Spinal cord (tissue), 10 donors: ENCODE data around the gene AADACL3. TPM values are rescaled to one million over a fixed set of nuclear protein-coding genes. Genes with fewer than 3 reads are reported as not detected.
"Not testable (repeated sequence)": the region's sequence is repeated elsewhere in the genome, so short reads cannot be mapped to it uniquely, and the experiment has no call there.

ENCODE experiments used
- DNase-seq, 6 donors: peaks; one replicate each; pipeline versions ENCODE4 v3.0.0 to v3.0.0-alpha.2; 2013 to 2015; ENCODE audit warnings: low spot score in 6 of 6, low read depth in 4 of 6
- H3K27ac ChIP-seq: one replicate; pipeline ENCODE4 v1.5.1; 2013; ENCODE audit warnings: low read depth, low read length, control low read depth
- H3K27me3 ChIP-seq: one replicate; pipeline ENCODE4 v1.6.1; 2013; ENCODE audit warnings: low read length; ENCODE audit not compliant: control insufficient read depth, insufficient read depth
- H3K36me3 ChIP-seq: one replicate; pipeline ENCODE4 v1.6.1; 2013; ENCODE audit warnings: low read length; ENCODE audit not compliant: control insufficient read depth, insufficient read depth
- H3K4me1 ChIP-seq: one replicate; pipeline ENCODE4 v1.6.1; 2013; ENCODE audit warnings: low read length; ENCODE audit not compliant: control insufficient read depth, insufficient read depth
- H3K4me3 ChIP-seq: one replicate; pipeline ENCODE4 v1.5.1; 2013; ENCODE audit warnings: low read depth, low read length, control low read depth
- H3K9me3 ChIP-seq: one replicate; pipeline ENCODE4 v1.6.1; 2013; ENCODE audit warnings: low read length; ENCODE audit not compliant: control insufficient read depth, insufficient read depth
- WGBS: methylation state at CpG from one replicate; pipeline ENCODE4 v1.1.5; 2013; ENCODE audit warnings: missing lambda C conversion rate; ENCODE audit not compliant: insufficient coverage; 5-methylcytosine and 5-hydroxymethylcytosine counted together
- long read RNA-seq, 4 donors: transcript quantifications; one replicate each; lab custom pipeline, GENCODE V29; 2026
- polyA plus RNA-seq, 2 donors: library from polyadenylated mRNA; unstranded; fragments of 120-200 nt; gene quantifications; one replicate each; pipeline ENCODE4 v1.2.1, GENCODE V29; 2013; ENCODE audit not compliant: insufficient read length in 2 of 2
- total RNA-seq, 2 donors: library from RNA; depleted of rRNA in 1 of 2; stranded (reverse); fragments of 120-200 nt in 1 of 2; fragments of >200 nt in 1 of 2; gene quantifications; one replicate each; pipeline versions ENCODE4 v1.2.3 to v1.2.4, GENCODE V29; 2013 to 2014
- donor health status: healthy.

Gene AADACL3, protein sequence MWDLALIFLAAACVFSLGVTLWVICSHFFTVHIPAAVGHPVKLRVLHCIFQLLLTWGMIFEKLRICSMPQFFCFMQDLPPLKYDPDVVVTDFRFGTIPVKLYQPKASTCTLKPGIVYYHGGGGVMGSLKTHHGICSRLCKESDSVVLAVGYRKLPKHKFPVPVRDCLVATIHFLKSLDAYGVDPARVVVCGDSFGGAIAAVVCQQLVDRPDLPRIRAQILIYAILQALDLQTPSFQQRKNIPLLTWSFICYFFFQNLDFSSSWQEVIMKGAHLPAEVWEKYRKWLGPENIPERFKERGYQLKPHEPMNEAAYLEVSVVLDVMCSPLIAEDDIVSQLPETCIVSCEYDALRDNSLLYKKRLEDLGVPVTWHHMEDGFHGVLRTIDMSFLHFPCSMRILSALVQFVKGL
- total RNA-seq (not detected), polyA plus RNA-seq (not detected)
- long read RNA-seq, donor 1: 0 reads
- long read RNA-seq, donor 2: 0 reads
- long read RNA-seq, donor 3: 0 reads
- long read RNA-seq, donor 4: 0 reads

DNA sequence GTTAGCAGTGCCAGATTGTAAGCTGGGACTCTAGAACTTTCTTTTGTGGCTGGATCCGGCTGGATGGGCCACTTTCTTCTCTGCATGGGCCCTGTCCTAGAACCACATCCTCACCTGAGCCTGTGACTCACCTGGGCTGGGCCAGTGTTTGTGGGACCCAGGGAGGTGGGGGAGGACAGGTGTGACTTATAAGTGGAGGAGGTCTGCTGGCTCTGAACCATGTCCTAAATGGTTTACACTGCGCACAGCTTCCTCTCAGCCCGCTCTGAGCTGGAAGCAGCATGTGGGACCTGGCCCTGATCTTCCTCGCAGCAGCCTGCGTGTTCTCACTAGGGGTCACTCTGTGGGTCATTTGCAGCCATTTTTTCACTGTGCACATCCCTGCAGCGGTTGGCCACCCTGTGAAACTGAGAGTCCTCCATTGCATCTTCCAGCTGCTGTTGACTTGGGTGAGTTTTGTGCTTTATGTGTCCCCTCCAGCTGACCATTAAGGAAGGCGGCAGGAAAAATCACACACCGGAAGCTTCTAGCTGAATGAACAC lies at the start of gene AADACL3:
TSS of gene AADACL3 (plus strand) at position 215 of the 542 bp plus-strand sequence. CDS start at position 282, 67 bp downstream.
- WGBS: 82% methylated on average over 6 of the region's 8 CpGs
- H3K9me3 ChIP-seq: no peaks in the 10 kb centered on the region
- H3K36me3 ChIP-seq: no peaks in the 10 kb centered on the region
- H3K4me3 ChIP-seq: no peak within 1 kb of the TSS
- no peaks in the 10 kb centered on the region for H3K4me1 ChIP-seq
- DNase-seq: no peak
- H3K27me3 ChIP-seq: no peaks in the 10 kb centered on the region
- no peak within 1 kb of the TSS for H3K27ac ChIP-seq

DNA sequence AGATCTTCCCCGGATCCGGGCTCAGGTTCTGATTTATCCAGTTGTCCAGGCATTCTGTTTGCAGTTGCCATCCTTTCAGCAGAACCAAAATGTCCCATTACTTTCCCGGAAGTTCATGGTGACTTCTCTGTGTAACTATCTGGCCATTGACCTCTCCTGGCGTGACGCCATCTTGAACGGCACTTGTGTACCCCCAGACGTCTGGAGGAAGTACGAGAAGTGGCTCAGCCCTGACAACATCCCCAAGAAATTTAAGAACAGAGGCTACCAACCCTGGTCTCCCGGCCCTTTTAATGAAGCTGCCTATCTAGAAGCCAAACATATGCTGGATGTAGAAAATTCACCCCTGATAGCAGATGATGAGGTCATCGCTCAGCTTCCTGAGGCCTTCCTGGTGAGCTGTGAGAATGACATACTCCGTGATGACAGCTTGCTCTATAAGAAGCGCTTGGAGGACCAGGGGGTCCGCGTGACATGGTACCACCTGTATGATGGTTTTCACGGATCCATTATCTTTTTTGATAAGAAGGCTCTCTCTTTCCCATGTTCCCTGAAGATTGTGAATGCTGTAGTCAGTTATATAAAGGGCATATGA lies 49.7 kb upstream of the AADACL3 start:
- Histone ChIP-seq H3K4me1 (no peaks in the 10 kb centered on the region), H3K4me3 (no peak overlapping the region), H3K27me3 (no peaks in the 10 kb centered on the region), H3K36me3 (no peaks in the 10 kb centered on the region), H3K27ac (no peak overlapping the region), H3K9me3 (no peaks in the 10 kb centered on the region)
- 94% methylated on average over 13 of the region's 15 CpGs for WGBS
- no peak for DNase-seq

DNA sequence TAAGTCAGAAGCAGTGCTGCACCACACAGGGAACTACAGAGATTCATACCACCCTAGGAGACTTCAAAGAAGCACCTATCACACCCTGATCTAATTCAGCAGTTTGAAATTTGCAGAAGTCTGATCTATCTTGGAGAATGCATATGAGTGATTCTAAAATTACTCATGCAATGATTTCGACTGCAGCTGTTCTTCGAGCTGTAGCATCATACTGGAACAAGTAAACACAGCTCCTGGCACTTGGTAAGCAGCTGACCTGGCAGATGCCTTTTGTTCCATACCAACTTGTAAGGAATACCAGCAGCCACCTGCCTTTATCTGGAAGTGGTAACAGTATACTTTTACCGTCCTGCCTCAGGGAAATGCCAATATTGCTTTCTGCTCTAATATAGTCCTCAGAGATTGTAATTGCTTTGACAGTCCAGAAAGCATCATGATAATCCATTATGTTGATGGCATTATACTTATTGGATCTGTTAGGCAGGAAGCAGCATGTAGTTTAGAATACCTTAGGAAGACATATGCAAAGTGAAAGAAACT lies 46.3 kb upstream of the AADACL3 start:
- Histone ChIP-seq H3K36me3 (no peaks in the 10 kb centered on the region), H3K27ac (no peak overlapping the region), H3K27me3 (no peaks in the 10 kb centered on the region), H3K4me3 (no peak overlapping the region), H3K4me1 (no peaks in the 10 kb centered on the region), H3K9me3 (no peaks in the 10 kb centered on the region)
- DNase-seq: no peak
- 47% methylated on average over 2 of the region's 3 CpGs for WGBS

- H3K36me3 ChIP-seq: no peaks in the 10 kb centered on the region
- no peak for DNase-seq
- H3K9me3 ChIP-seq: no peaks in the 10 kb centered on the region
- H3K27ac ChIP-seq: no peak overlapping the region
- H3K4me3 ChIP-seq: no peak overlapping the region
- no peaks in the 10 kb centered on the region for H3K4me1 ChIP-seq
- no peaks in the 10 kb centered on the region for H3K27me3 ChIP-seq
Observed at GRCh38 chr1:12674358-12674757, 41.6 kb upstream of the AADACL3 start.

- 100% methylated on average over 3 of the region's 4 CpGs for WGBS
- not testable (repeated sequence) for H3K4me1 ChIP-seq, H3K27me3 ChIP-seq, H3K9me3 ChIP-seq, DNase-seq, H3K27ac ChIP-seq, H3K36me3 ChIP-seq, H3K4me3 ChIP-seq
Observed at GRCh38 chr1:12676122-12676521, 39.8 kb upstream of the AADACL3 start.

DNA sequence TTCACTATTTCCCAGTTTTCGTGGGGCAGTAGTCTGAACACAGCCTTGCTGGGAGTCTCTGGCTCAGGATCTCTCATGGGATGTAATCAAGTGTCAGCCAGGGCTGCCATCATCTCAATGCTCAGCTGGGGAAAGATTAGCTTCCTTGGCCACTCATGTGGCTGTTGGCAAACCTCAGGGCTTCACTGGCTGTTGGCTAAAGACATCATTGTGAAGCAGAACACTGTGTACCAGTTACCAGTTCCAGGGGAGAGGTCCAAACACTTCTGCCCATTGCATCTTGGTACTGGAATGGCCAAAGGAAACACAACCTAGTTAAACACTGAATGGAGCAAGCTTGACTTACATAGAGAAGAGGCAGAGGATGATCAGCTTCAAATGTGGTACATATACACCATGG lies 38.3 kb upstream of the AADACL3 start:
- no peaks in the 10 kb centered on the region for H3K4me1 ChIP-seq
- DNase-seq: peak in 1 of 6 donors; percentile 43
- 91% methylated on average over 1 of the region's 1 CpG for WGBS
- no peaks in the 10 kb centered on the region for H3K27me3 ChIP-seq
- no peaks in the 10 kb centered on the region for H3K36me3 ChIP-seq
- H3K27ac ChIP-seq: no peak overlapping the region
- no peaks in the 10 kb centered on the region for H3K9me3 ChIP-seq
- no peak overlapping the region for H3K4me3 ChIP-seq

DNA sequence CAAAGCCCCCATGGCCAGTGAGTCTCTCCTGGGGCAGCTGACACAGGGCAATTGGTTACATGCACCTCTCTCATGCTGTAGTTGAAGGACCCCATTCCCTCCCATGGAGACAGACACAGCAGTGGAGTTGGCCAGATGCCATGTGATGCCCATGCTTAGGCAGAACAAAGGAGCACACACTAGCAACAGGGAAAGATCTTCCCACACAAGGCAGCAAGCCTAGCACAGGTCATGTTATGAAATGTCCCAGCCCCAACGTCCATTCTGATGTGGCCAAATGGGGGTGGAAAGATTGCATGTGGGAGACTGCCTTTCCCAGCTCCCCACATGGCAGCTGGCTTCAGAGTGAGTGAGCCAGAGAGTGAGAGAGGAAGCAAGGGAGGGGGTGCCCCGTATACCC lies 37.6 kb upstream of the AADACL3 start:
- Histone ChIP-seq H3K4me1 (no peaks in the 10 kb centered on the region), H3K27me3 (no peaks in the 10 kb centered on the region), H3K4me3 (no peak overlapping the region), H3K27ac (no peak overlapping the region), H3K36me3 (no peaks in the 10 kb centered on the region), H3K9me3 (no peaks in the 10 kb centered on the region)
- WGBS: no CpG with 5 or more reads among the region's 2 CpGs
- peak in 2 of 6 donors; percentile 13 to 24 for DNase-seq

DNA sequence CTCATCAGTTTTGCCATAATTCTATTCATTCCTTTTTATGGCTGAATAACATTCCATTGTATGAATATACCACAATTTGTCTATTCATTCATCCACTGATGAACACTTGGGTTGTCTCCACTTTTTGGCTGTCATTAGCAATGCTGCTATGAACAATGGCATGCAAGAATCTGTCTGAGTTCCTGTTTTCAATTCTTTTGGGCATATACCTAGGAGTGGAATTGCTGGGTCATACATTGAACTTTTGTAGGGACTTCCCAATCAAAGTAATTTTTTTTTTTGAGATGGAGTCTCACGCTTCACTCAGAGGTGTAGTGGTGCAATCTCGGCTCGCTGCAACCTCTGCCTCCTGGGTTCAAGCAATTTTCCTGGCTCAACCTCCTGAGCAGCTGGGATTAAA lies 37.1 kb upstream of the AADACL3 start:
- H3K9me3 ChIP-seq: no peaks in the 10 kb centered on the region
- no peaks in the 10 kb centered on the region for H3K27me3 ChIP-seq
- H3K27ac ChIP-seq: no peak overlapping the region
- no peak for DNase-seq
- WGBS: no CpG with 5 or more reads among the region's 3 CpGs
- H3K36me3 ChIP-seq: no peaks in the 10 kb centered on the region
- H3K4me3 ChIP-seq: no peak overlapping the region
- no peaks in the 10 kb centered on the region for H3K4me1 ChIP-seq

DNA sequence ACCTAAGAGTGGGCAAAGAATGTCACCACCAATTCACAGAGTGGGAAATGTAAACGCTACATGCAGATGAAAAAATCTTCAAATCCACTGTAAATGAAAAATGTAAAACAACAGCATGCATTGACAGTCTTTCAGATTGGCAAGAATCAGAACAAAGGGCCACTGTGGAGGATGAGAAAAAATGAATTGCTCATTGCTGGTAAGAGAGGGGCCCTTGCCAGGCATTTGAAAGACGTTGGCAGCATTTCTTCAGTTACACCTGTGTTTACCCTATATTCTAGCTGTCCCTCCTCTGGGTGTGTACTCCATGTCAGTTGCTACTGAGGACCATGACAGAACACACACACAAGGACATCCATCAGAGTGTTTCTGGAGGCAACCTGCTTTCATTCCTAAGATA lies 25.8 kb upstream of the AADACL3 start:
- no peak overlapping the region for H3K27ac ChIP-seq
- peak in 1 of 6 donors; percentile 36 for DNase-seq
- H3K9me3 ChIP-seq: no peaks in the 10 kb centered on the region
- no peaks in the 10 kb centered on the region for H3K36me3 ChIP-seq
- H3K4me1 ChIP-seq: no peaks in the 10 kb centered on the region
- no CpG with 5 or more reads among the region's 2 CpGs for WGBS
- H3K27me3 ChIP-seq: no peaks in the 10 kb centered on the region
- no peak overlapping the region for H3K4me3 ChIP-seq
